ENCODE results near the gene KLRF1.

GRCh38 chr12:9880532-9881078 lies 53.3 kb downstream of the KLRF1 start:
- TF ChIP-seq EZH2 (IDR thresholded peaks at IDR 0.05) (no peak), POLR2AphosphoS5 (IDR thresholded peaks at IDR 0.05; ENCODE audit: borderline replicate concordance, low read depth, low read length) (no peak), FOXP2 (optimal IDR thresholded peaks at IDR 0.05; ENCODE audit: control extremely low read depth, extremely low read length, insufficient read depth) (no peak)
